Right ventricle myocardium superior (tissue), 1 donor: ENCODE measurements around the gene NPFFR2. TPM values are rescaled to one million over a fixed set of nuclear protein-coding genes. Genes with fewer than 3 reads are reported as not detected.

ENCODE experiments used
- total RNA-seq: library from RNA; stranded (reverse); fragmentation: NEBNext Ultra II Directional; extraction: Animal tissue kit (Norgen Biotek cat#: 25700); gene quantifications from one replicate; pipeline ENCODE4 v1.2.1, GENCODE V29; 2021
- donor health status: DM: no; HTN: yes; CAD: no; lungs with severe emphysema.

The NPFFR2 gene
- total RNA-seq, 1 donor from 2014 or later, result not detected

Other genes with a start within 250 kb of the NPFFR2 start
- 0.24 TPM for gene GC, start 247.9 kb upstream of the NPFFR2 start, total RNA-seq